ENCODE data around the gene HPN. TPM values are rescaled to one million over a fixed set of nuclear protein-coding genes. Genes with fewer than 3 reads are reported as not detected.

The HPN gene
- total RNA-seq, 1 donor from 2014 or later = 28.1 TPM

DNA sequence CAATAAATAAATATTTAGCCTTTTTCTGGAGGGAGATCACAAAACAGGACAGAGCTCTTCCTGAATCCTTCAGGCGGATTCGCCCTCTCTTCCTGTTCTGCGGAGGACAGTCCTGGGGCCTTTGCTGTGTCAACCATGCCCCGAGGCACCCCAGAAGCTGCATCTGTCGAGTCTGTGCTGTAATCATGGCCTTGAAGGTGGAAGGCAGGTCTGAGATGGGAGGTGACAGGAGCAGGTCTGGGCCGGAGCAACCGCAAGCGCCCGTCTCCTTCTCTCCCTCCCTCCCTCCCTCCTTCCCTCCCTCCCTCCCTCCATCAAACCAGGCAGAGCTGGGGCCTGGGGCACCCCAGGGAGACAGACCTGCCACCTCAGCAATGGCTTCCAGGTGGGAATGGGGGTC, 69.5 kb downstream of the HPN start:
- no peak for DNase-seq
- H3K9me3 ChIP-seq = no peaks in the 10 kb centered on the region
- H3K27ac ChIP-seq = no peak overlapping the region
- no peaks in the 10 kb centered on the region for H3K27me3 ChIP-seq (ENCODE audit: low read depth)
- ATAC-seq = no peak
- H3K4me1 ChIP-seq = peaks cover 17% of the 10 kb centered on the region
- intact Hi-C loops (cut with DNase I) = no loop called here
- TF ChIP-seq, protein P1, sequence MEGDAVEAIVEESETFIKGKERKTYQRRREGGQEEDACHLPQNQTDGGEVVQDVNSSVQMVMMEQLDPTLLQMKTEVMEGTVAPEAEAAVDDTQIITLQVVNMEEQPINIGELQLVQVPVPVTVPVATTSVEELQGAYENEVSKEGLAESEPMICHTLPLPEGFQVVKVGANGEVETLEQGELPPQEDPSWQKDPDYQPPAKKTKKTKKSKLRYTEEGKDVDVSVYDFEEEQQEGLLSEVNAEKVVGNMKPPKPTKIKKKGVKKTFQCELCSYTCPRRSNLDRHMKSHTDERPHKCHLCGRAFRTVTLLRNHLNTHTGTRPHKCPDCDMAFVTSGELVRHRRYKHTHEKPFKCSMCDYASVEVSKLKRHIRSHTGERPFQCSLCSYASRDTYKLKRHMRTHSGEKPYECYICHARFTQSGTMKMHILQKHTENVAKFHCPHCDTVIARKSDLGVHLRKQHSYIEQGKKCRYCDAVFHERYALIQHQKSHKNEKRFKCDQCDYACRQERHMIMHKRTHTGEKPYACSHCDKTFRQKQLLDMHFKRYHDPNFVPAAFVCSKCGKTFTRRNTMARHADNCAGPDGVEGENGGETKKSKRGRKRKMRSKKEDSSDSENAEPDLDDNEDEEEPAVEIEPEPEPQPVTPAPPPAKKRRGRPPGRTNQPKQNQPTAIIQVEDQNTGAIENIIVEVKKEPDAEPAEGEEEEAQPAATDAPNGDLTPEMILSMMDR (IDR thresholded peaks at IDR 0.05) = no peak
- no peak overlapping the region for H3K4me3 ChIP-seq
- no peaks in the 10 kb centered on the region for H3K36me3 ChIP-seq

GRCh38 chr19:35112995-35113688, 71.6 kb downstream of the HPN start:
- DNase-seq = no peak
- no peak for ATAC-seq
- Histone ChIP-seq H3K9me3 (no peaks in the 10 kb centered on the region), H3K4me3 (no peak overlapping the region), H3K27ac (no peak overlapping the region), H3K36me3 (no peaks in the 10 kb centered on the region), H3K4me1 (peaks cover 12% of the 10 kb centered on the region), H3K27me3 (ENCODE audit: low read depth) (no peaks in the 10 kb centered on the region)
- intact Hi-C loops (cut with DNase I) = no loop called here
- TF ChIP-seq, protein P1 (IDR thresholded peaks at IDR 0.05) = no peak

DNA sequence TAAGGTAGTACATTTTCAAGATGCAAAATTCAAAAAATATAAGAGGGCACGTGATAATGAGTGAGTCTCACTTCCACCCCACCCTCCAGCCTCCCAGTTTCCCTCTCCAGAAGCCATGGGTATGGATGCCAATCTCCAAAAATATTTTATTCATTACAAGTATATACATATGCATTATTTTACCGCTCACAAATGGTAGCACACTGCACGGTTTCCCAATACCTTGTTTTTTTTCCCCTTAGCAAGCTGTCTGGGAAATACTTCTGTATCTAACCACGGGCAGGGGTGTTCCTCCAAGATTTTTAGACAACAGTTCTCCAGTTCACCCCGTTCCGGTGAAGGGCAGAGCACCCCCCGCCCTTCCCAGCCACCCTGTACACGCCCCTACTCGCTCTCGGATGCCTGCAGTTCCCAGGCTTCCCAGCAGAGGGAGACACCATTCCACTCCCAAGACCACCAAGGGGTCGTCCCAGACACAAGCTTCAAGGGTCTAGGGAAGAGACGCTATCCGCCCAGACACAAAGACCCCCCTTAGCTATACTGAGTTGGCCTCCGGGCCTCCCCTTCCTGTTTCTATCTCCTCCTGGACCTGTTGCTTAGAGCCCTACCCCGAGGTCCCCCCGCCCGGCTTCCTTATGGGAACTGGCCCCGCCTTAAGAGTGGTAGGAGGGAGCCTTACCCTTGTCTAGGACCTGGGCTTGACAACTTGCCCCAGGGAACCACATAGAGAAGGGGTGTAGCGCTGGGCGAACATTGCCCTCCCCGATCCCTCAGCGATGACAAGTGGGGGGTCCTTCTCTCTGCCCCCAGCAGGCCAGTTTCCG, 73.0 kb downstream of the HPN start:
- H3K27ac ChIP-seq = peak overlapping the region; percentile 78
- no peaks in the 10 kb centered on the region for H3K27me3 ChIP-seq (ENCODE audit: low read depth)
- H3K36me3 ChIP-seq = no peaks in the 10 kb centered on the region
- H3K9me3 ChIP-seq = no peaks in the 10 kb centered on the region
- DNase-seq = peak; percentile 80
- peaks cover 12% of the 10 kb centered on the region for H3K4me1 ChIP-seq
- TF ChIP-seq, protein P1 (IDR thresholded peaks at IDR 0.05) = peak; percentile 90
- peak; percentile 74 to 77 for ATAC-seq
- peak overlapping the region; percentile 48 for H3K4me3 ChIP-seq
- intact Hi-C loops (cut with DNase I) = no loop called here

DNA sequence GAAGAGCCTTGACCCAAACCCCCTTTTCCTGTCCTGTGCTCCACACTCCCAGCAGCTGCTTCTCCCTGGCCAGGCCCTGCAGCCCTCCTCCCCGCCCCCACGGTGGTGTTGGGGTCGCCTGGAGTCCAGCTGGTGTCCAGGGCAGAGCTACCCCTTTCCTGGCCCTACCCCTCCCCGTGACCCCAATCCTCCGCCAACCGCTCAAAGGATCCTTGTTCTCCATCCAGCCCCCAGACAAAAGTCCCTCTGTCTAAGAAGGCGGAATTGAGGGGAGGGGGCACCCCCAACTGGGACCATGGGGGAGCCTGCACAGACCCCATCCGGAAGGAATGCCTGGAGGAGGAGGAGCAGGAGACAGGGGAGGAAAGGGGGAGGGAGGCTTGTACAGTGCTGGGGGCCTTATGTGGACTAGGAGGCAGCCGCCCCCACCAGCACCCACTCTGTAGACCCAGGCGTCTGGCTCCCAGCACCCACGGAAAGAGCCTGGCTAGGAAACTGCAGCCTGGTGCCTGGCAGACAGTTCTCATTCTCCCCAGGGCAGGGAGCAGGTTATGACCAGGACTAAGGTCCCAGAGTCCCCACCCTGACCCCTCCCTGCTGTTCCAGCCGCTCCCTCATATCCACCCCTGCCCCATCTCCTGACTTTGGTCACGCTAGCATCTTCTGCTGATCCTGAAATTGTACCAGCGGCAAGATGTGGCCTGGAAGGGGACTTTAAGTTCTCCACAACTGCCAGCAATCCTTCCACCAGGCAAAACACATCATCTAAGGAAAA, 73.8 kb downstream of the HPN start, which contains the start of gene FXYD3:
TSS of gene FXYD3 (plus strand) at position 647 of the 775 bp plus-strand sequence. CDS start 3,554 bp downstream, outside the sequence.
- Histone ChIP-seq H3K9me3 (no peaks in the 10 kb centered on the region), H3K36me3 (no peaks in the 10 kb centered on the region), H3K27ac (peak within 1 kb of the TSS; percentile 78), H3K4me1 (peaks cover 12% of the 10 kb centered on the region), H3K27me3 (ENCODE audit: low read depth) (no peaks in the 10 kb centered on the region), H3K4me3 (peak within 1 kb of the TSS; percentile 48)
- TF ChIP-seq, protein P1 (IDR thresholded peaks at IDR 0.05) = no peak
- ATAC-seq (peak in 1 of 2 donors; percentile 4), DNase-seq (no peak)
- intact Hi-C loops (cut with DNase I) = no loop called here

Other genes with a start within 250 kb of the HPN start
- 3.5 TPM for gene ZNF30, start 114.8 kb upstream of the HPN start, total RNA-seq
- gene ZNF792, start 77.5 kb upstream of the HPN start, total RNA-seq = 12.1 TPM
- gene GRAMD1A, start 41.4 kb upstream of the HPN start, total RNA-seq = 90.7 TPM
- gene SCN1B, start 11.3 kb upstream of the HPN start, total RNA-seq = 9.8 TPM
- gene FXYD3, start 74.1 kb downstream of the HPN start, total RNA-seq = 135 TPM
- gene LGI4, start 93.3 kb downstream of the HPN start, total RNA-seq = 6.3 TPM
- gene FXYD1, start 97.1 kb downstream of the HPN start, total RNA-seq = 49.7 TPM
- gene FXYD7, start 101.5 kb downstream of the HPN start, total RNA-seq = not detected
- 152 TPM for gene FXYD5, start 113.0 kb downstream of the HPN start, total RNA-seq
- 0.41 TPM for gene FAM187B, start 187.0 kb downstream of the HPN start, total RNA-seq
- gene LSR, start 207.3 kb downstream of the HPN start, total RNA-seq = 74.1 TPM
- gene USF2, start 227.2 kb downstream of the HPN start, total RNA-seq = 171 TPM
- not detected for gene HAMP, start 240.8 kb downstream of the HPN start, total RNA-seq